Fibroblast of the aortic adventitia (primary cell): Measurements from ENCODE around the gene HACD1. TPM values are rescaled to one million over a fixed set of nuclear protein-coding genes. Genes with fewer than 3 reads are reported as not detected.

Experiments
- DNase-seq: peaks from one replicate; pipeline ENCODE4 v3.0.0-alpha.2; 2010; ENCODE audit warnings: low read depth
- H3K4me3 ChIP-seq: 2 replicates; pipeline ENCODE4 v1.5.1; 2011; ENCODE audit warnings: low read depth, mild to moderate bottlenecking, control low read depth, low read length, moderate library complexity
- CTCF ChIP-seq: IDR thresholded peaks from 2 replicates; pipeline ENCODE4 v1.5.1; 2011; ENCODE audit warnings: mild to moderate bottlenecking, low read length, control low read depth, inconsistent platforms; ENCODE audit not compliant: insufficient read depth
- total RNA-seq: library from RNA; depleted of rRNA; stranded (reverse); fragments of >200 nt; gene quantifications from 2 replicates; pipeline ENCODE4 v1.2.3, GENCODE V29; 2012; ENCODE audit warnings: low replicate concordance

Gene HACD1
- total RNA-seq, 1 donor, result 18.4 TPM

GRCh38 chr10:17586821-17587234 lies 30.3 kb downstream of the HACD1 start:
- TF ChIP-seq CTCF, result no peak
- peak; percentile 4 for DNase-seq
- H3K4me3 ChIP-seq, result no peak overlapping the region

- TF ChIP-seq CTCF, result no peak
- no peak for DNase-seq
- H3K4me3 ChIP-seq, result no peak overlapping the region
These were observed 32.2 kb downstream of the HACD1 start for GRCh38 chr10:17585016-17585415.

GRCh38 chr10:17580885-17581284 lies 36.3 kb downstream of the HACD1 start:
- H3K4me3 ChIP-seq, result no peak overlapping the region
- DNase-seq, result no peak
- TF ChIP-seq CTCF, result no peak

- no peak for TF ChIP-seq CTCF
- DNase-seq, result no peak
- H3K4me3 ChIP-seq, result no peak overlapping the region
These were observed 38.6 kb downstream of the HACD1 start for GRCh38 chr10:17578603-17579002.

- TF ChIP-seq CTCF, result no peak
- no peak overlapping the region for H3K4me3 ChIP-seq
- no peak for DNase-seq
These were observed 40.4 kb downstream of the HACD1 start for GRCh38 chr10:17576768-17577167.

GRCh38 chr10:17564911-17565310 lies 52.3 kb downstream of the HACD1 start:
- TF ChIP-seq CTCF, result no peak
- H3K4me3 ChIP-seq, result no peak overlapping the region
- DNase-seq, result no peak

- no peak overlapping the region for H3K4me3 ChIP-seq
- no peak for TF ChIP-seq CTCF
- DNase-seq, result peak; percentile 5
These were observed 53.7 kb downstream of the HACD1 start for GRCh38 chr10:17563452-17563851.
